ENCODE data around the gene STK31.
"Not testable (repeated sequence)": the region's sequence is repeated elsewhere in the genome, so short reads cannot be mapped to it uniquely, and the experiment has no call there.

Gene STK31

DNA sequence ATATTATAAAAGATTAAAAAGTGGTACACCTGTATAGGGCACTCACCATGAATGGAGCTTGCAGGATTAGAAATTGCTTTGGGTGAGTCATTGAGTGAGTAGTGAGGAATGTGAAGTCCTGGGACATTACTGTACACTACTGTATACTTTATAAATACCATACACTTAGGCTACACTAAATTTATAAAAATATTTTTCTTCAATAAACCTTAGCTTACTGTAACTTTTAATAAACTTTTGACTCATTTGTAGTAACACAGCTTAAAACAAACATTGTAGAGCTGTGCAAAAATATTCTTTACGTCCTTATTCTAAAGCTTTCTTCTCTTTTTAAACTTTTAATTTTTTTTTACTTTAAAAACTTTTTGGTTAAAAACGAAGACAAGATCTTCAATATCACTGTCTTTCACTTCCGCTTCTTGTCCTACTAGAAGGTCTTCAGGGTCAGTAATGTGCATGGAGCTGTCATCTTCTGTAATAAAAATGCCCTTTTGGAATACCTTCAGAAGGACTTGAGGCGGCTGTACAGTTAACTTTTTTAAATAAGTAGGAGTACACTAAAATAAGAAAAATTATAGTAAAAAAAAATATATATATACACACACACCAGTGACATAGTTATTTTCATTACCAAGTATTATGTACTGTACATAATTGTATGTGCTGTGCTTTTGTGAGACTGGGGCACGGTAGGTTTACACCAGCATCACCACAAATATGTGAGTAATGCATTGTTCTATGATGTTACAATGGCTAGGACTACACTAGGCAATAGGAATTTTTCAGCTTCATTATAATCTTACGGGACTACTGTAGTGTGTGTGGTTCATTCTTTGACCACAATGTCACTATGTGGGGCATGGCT, 3.5 kb downstream of the STK31 start:
- no peak for DNase-seq (ENCODE audit: low read depth, low spot score)

- no peak for DNase-seq (ENCODE audit: low read depth, low spot score)
These were observed 4.1 kb downstream of the STK31 start for GRCh38 chr7:23714150-23714464.

GRCh38 chr7:23714579-23714978, 4.6 kb downstream of the STK31 start:
- no peak for DNase-seq (ENCODE audit: low read depth, low spot score)

GRCh38 chr7:23715099-23715498, 5.1 kb downstream of the STK31 start:
- no peak for DNase-seq (ENCODE audit: low read depth, low spot score)

DNA sequence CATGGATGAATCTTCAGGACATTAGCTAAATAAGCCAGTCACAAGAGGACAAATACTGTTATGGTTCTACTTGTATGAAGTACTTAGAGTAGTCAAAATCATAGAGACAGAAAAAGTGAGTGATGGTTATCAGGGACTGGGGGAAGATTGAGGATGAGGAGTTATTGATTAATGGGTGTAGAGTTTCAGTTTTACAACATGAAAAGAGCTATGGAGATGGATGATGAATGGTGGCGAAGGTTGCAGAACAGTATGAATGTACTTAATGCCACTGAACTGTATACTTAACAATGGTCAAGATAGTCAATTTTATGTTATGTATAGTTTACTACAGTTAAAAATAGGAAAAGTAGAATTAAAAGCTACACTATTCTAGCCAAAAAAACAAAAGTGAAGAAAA, 7.8 kb downstream of the STK31 start:
- no peak for DNase-seq (ENCODE audit: low read depth, low spot score)

GRCh38 chr7:23721456-23721855, 11.4 kb downstream of the STK31 start:
- DNase-seq (ENCODE audit: low read depth, low spot score): no peak

DNA sequence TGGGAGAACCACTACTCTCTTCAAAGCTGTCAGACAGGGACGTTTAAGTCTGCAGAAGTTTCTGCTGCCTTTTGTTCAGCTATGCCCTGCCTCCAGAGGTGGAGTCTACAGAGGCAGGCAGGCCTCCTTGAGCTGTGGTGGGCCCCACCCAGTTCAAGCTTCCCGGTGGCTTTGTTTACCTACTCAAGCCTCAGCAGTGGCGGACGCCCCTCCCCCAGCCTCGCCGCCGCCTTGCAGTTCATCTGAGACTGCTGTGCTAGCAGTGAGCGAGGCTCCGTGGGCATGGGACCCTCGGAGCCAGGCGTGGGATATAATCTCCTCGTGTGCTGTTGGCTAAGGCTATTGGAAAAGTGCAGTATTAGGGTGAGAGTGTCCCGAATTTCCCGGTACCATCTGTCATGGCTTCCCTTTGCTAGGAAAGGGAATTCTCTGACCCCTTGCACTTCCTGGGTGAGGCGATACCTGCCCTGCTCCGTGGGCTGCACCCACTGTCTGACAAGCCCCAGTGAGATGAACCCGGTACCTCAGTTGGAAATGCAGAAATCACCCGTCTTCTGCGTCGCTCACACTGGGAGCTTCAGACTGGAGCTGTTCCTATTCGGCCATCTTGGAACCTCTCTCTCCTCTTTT, 12.7 kb downstream of the STK31 start:
- not testable (repeated sequence) for DNase-seq (ENCODE audit: low read depth, low spot score)

DNA sequence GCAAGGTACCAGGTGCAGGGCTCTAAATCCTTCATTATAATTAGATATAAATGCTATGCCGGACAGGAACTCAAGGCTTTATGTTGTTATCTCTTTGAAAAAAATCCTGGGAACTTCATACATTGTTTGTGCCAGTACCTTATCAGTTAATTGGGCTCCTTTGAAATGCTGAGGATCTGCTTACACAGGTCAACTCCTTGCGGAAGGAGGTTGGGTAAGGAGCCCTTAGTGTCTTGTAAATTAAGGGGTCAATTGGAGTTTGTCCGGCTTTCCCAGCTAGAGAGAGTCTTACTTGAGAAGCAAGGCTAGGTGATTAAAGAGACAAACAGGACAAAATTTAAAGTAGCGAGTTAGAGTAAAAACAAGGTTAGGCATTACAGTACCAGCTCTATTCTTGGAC, 14.1 kb downstream of the STK31 start:
- not testable (repeated sequence) for DNase-seq (ENCODE audit: low read depth, low spot score)

DNA sequence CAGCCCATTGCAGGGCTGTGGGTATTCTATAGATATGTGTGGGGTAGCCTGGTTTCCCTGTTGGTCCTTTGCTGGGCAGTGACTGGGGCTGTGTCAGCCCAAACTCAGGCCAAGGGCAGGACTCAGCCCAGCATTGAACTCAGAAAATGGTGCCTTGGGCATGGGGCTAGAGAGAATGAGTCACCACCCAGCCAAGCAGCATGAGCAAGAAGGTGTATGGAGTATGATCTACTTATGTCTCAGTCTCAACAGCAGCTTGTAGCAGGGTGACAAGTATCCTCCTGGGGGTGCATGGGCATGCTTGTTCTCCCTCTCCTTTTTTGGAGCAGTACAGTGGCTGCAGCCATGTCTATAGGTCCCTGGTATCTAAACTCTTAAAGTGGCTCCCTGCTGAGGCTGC, 32.0 kb downstream of the STK31 start:
- DNase-seq (ENCODE audit: low read depth, low spot score): no peak

DNA sequence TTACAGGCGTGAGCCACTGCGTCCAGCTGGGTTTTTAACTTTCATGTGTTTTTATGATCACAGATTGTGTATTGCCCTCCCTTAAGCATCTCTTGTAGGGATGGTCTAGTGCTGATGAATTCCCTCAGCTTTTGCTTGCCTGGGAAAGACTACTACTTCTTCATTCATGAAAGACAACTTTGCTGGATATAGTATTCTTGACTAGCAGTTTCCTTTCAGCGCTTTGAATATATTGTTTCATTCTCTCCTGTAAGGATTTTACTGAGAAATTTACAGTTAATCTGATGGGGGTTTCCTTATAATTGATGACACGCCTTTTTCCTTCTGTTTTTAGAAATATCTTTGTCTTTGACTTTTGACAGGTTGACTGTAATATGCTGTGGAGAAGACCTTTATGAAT, 33.2 kb downstream of the STK31 start:
- no peak for DNase-seq (ENCODE audit: low read depth, low spot score)

- no peak for DNase-seq (ENCODE audit: low read depth, low spot score)
These were observed 36.6 kb downstream of the STK31 start for GRCh38 chr7:23746629-23747028.

GRCh38 chr7:23751852-23752251, 41.8 kb downstream of the STK31 start:
- DNase-seq (ENCODE audit: low read depth, low spot score): no peak

- not testable (repeated sequence) for DNase-seq (ENCODE audit: low read depth, low spot score)
These were observed 48.8 kb downstream of the STK31 start for GRCh38 chr7:23758839-23759238.

- no peak for DNase-seq (ENCODE audit: low read depth, low spot score)
These were observed 49.8 kb downstream of the STK31 start for GRCh38 chr7:23759671-23760391.

- no peak for DNase-seq (ENCODE audit: low read depth, low spot score)
These were observed 55.9 kb downstream of the STK31 start for GRCh38 chr7:23765943-23766342.

DNA sequence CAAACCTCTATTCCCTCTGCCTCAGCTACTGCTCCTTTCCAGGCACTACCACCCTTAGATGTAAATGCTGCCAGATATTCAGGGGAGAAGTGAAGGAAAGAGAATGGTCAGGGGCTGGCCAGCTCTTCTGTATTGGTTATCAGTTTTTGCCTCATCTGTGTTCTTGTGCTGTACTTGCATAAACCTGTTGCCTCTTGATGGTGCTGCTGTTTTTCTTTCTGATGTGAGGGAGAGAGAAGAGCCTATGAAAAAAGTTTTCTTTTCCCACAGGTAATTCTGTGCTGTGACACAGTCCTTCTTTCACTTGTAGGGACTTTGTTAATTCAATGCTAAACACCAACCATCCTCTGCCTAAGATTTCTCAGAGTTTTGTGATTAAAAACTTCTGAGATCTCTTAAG, 57.5 kb downstream of the STK31 start:
- DNase-seq (ENCODE audit: low read depth, low spot score): no peak

- no peak for DNase-seq (ENCODE audit: low read depth, low spot score)
These were observed 58.0 kb downstream of the STK31 start for GRCh38 chr7:23768022-23768421.

DNA sequence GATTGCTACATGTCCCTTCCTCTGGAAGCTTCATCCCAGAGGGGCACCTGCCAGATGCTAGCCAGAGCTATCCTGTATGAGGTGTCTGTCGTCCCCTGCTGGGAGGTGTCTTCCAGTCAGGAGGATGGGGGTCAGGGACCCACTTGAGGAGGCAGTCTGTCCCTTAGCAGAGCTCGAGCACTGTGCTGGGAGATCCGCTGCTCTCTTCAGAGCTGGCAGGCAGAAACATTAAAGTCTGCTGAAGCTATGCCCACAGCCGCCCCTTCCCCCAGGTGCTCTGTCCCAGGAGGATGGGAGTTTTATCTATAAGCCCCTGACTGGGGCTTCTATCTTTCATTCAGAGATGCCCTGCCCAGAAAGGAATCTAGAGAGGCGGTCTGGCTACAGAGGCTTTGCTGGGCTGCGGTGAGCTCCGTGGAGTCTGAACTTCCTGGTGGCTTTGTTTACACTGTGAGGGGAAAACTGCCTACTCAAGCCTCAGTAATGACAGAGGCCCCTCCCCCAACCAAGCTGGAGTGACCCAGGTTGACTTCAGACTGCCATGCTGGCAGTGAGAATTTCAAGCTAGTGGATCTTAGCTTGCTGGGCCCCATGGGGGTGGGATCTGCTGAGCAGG, 69.3 kb downstream of the STK31 start:
- not testable (repeated sequence) for DNase-seq (ENCODE audit: low read depth, low spot score)

- DNase-seq (ENCODE audit: low read depth, low spot score): no peak
These were observed 73.1 kb downstream of the STK31 start for GRCh38 chr7:23783115-23783514.

DNA sequence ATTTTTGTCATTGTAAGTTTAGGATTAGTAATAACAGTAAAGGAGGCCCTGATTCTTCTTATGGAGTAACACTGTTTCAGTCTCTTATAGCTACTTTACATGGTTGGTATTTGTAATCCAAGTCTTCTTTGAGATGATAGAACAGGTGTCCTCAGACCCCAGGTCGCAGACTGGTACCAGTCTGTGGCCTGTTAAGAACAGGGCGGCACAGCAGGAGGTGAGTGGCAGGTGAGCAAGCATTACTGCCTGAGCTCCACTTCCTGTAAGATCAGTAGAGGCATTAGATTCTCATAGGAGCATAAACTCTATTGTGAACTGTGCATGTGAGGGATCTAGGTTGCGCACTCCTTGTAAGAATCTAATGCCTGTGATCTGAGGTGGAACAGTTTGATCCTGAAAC, 77.3 kb downstream of the STK31 start:
- no peak for DNase-seq (ENCODE audit: low read depth, low spot score)

- DNase-seq (ENCODE audit: low read depth, low spot score): no peak
These were observed 78.8 kb downstream of the STK31 start for GRCh38 chr7:23788843-23789242.

- DNase-seq (ENCODE audit: low read depth, low spot score): no peak
These were observed 81.7 kb downstream of the STK31 start for GRCh38 chr7:23791721-23792120.

Data from brain pericyte (primary cell).